ENCODE data around the gene TRAP1. TPM values are rescaled to one million over a fixed set of nuclear protein-coding genes. Genes with fewer than 3 reads are reported as not detected.

The TRAP1 gene
- 10 to 100 TPM; 56.9 to 94.5 (median 69.1) TPM for total RNA-seq
- long read RNA-seq, donor 1, transcript TRAP1-201 (18 exons, 2,296 nt): major isoform, 91 of 120 reads
- long read RNA-seq, donor 1, partial matches to known transcripts: 17 of 120 reads
- long read RNA-seq, donor 1, other reads (novel, unspliced or antisense): 12 of 120 reads
- long read RNA-seq, donor 2, transcript TRAP1-201 (18 exons, 2,296 nt): major isoform, 100 of 105 reads
- long read RNA-seq, donor 2, partial matches to known transcripts: 2 of 105 reads
- long read RNA-seq, donor 2, other reads (novel, unspliced or antisense): 3 of 105 reads

DNA sequence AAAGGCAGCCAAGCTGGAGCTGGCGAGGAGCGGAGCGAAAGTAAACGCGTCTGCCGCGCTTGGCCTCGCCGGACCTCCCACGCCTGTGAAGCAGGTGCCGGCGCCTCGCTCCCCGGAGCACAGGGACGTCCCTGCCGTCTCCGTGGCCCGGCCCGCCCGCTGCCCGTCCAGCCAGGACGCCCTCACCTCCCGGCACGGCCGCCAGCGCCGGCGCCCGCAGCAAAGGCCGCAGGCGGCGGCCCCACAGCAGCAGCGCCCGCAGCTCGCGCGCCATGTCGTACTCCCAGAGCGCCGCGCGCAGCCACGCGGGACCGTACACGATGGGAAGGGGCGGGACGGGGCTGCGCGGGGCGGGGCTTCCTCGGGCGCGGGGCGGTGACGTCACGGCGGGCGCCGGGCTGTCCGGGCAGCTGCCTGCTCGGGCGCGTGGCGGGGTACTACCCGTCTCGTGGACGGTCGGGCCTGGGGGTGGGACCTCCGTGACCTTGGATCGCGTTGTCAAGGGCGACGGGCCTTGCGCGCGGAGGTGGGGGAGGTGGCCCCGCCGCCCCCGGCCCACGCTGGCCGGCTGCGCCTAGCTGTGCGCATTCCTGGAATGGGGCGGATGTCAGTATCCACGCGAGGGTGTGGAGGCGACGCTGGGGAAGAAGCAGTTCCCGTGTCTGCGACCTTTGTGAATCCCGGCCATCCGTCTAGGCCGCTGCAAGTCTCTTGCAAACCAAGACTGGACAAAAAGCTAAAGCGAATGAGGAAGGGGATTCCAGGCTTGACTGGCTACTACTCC lies at the start of gene TRAP1:
TRAP1 (minus strand) TSS at position 290 of the 784 bp plus-strand sequence; CDS start at position 274, 16 bp downstream.
- H3K9me3 ChIP-seq: no peaks in the 10 kb centered on the region
- DNase-seq: peak; percentile 92 to 94 (median 93)

DNA sequence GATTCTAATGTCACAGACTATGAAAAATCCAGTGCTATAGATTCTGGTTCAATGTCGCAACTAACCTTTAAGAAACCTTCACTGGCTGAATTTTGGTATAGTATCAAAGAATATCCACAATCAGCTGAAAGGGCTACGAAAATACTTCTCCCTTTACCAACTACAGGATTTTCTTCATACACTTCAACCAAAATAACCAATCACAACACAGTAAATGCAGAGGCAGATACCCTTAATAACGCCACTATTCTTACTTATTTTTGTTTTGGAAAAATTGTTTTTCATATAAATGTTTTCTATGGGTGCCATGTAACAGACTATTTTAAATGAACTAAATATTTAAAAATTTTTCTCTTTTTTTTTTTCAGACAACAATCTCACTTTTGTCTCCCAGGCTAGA lies 48.9 kb upstream of the TRAP1 start:
- Histone ChIP-seq H3K4me1 (ENCODE audit: low read depth) (no peaks in the 10 kb centered on the region), H3K36me3 (ENCODE audit: low read depth) (peaks cover 15% of the 10 kb centered on the region), H3K9me3 (no peaks in the 10 kb centered on the region), H3K4me3 (no peak overlapping the region)
- ATAC-seq: no peak
- intact Hi-C loops (cut with DNase I, micrococcal nuclease): no loop called here
- DNase-seq: no peak
- TF ChIP-seq, protein P1, sequence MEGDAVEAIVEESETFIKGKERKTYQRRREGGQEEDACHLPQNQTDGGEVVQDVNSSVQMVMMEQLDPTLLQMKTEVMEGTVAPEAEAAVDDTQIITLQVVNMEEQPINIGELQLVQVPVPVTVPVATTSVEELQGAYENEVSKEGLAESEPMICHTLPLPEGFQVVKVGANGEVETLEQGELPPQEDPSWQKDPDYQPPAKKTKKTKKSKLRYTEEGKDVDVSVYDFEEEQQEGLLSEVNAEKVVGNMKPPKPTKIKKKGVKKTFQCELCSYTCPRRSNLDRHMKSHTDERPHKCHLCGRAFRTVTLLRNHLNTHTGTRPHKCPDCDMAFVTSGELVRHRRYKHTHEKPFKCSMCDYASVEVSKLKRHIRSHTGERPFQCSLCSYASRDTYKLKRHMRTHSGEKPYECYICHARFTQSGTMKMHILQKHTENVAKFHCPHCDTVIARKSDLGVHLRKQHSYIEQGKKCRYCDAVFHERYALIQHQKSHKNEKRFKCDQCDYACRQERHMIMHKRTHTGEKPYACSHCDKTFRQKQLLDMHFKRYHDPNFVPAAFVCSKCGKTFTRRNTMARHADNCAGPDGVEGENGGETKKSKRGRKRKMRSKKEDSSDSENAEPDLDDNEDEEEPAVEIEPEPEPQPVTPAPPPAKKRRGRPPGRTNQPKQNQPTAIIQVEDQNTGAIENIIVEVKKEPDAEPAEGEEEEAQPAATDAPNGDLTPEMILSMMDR (IDR thresholded peaks at IDR 0.05): no peak

More for the DNA sequence above, at the start of gene TRAP1:
- Histone ChIP-seq H3K4me1 (ENCODE audit: low read depth) (peaks cover 9% of the 10 kb centered on the region), H3K36me3 (ENCODE audit: low read depth) (no peaks in the 10 kb centered on the region), H3K4me3 (peak within 1 kb of the TSS; percentile 54)
- TF ChIP-seq, protein P1 (IDR thresholded peaks at IDR 0.05): no peak
- intact Hi-C loops (cut with DNase I, micrococcal nuclease): no loop called here
- ATAC-seq: peak; percentile 98

DNA sequence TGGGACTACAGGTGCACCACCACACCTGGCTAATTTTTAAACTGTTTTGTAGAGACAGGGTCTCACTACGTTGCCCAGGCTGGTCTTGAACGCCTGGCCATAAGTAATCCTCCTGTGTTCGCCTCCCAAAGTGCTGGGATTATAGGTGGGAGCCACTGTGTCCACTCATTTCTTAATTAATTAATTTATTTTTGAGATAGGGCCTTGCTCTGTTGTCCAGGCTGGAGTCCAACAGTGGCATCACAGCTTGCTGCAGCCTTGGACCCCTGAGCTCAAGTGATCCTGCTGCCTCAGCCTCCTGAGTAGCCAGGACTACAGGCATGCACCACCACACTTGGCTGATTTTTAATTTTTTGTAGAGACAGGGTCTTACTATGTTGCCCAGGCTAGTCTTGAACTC lies 47.1 kb upstream of the TRAP1 start:
- peaks cover 15% of the 10 kb centered on the region for H3K36me3 ChIP-seq (ENCODE audit: low read depth)
- no peak for ATAC-seq
- intact Hi-C loops (cut with DNase I, micrococcal nuclease): no loop called here

DNA sequence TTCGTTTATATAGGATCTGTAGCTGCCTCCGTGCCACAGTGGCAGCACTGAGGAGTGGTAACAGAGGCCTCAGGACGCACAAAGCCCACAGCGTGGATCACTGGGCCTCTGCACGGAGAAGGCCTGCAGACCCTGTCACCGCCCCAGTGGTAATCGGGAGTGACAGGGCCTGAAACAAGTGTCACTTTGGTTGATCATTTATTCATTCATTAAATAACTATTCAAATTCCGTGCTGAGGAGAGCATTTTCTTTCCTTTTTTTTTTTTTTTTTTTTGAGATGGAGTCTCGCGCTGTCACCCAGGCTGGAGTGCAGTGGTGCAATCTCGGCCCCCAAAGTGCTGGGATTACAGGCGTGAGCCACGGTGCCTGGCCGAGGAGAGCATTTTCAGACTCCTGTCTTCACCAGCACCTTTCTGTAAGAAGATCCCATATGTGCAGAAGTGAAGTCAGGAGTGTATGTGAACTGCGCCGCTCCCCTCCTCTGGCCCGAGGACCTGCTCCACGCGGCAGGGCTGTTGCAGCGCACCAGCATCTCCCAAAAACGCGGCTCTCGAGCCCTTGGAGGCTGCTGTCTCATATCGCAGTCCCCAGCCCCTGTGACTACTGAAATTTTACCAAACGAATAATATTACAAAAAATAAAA lies 44.9 kb upstream of the TRAP1 start:
- Histone ChIP-seq H3K36me3 (ENCODE audit: low read depth) (peaks cover 18% of the 10 kb centered on the region), H3K9me3 (no peaks in the 10 kb centered on the region), H3K4me3 (no peak overlapping the region), H3K4me1 (ENCODE audit: low read depth) (no peaks in the 10 kb centered on the region)
- intact Hi-C loops (cut with DNase I, micrococcal nuclease): no loop called here
- TF ChIP-seq, protein P1 (IDR thresholded peaks at IDR 0.05): no peak
- ATAC-seq (no peak), DNase-seq (no peak)

More for the DNA sequence above, 47.1 kb upstream of the TRAP1 start:
- TF ChIP-seq, protein P1 (IDR thresholded peaks at IDR 0.05): no peak
- Histone ChIP-seq H3K4me3 (no peak overlapping the region), H3K9me3 (no peaks in the 10 kb centered on the region), H3K4me1 (ENCODE audit: low read depth) (no peaks in the 10 kb centered on the region)
- DNase-seq: no peak

DNA sequence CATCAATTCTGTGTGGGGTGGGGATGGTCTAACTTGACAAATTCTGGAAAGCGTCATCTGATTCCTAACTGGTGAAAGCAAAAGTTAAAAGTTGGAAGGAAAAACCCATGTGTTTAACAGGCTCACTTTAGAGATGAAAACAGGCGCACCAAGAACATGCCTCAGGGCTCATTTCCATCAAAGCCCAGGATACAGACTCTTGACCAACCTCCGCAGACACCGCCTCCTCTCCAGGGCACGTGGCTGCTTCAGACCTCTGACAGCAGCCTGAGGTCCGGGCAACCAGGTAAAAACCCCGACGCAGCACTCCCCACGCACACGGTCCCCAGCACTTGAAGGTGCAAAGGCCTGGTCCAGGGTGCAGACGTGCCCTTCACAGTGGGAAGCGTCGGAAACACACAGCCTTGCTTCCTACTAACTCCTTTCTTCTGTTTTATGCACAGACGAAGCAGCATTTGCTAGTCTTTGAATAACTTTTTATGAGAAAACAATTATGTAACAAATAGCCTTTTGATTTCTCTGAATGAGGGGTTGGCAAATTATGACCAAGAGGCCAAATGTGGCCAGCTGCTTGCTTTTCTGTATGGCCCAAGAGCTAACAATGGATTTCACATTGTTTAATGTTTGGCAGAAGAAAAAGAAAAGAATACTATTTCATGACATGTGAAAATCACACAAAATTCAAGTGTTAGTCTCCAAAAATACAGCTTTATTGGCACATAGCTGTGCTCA lies 44.2 kb upstream of the TRAP1 start:
- TF ChIP-seq, protein P1 (IDR thresholded peaks at IDR 0.05): no peak
- intact Hi-C loops (cut with DNase I, micrococcal nuclease): no loop called here
- H3K4me3 ChIP-seq: no peak overlapping the region
- DNase-seq (no peak), ATAC-seq (no peak)
- peaks cover 14% of the 10 kb centered on the region for H3K36me3 ChIP-seq (ENCODE audit: low read depth)
- H3K9me3 ChIP-seq: no peaks in the 10 kb centered on the region
- no peaks in the 10 kb centered on the region for H3K4me1 ChIP-seq (ENCODE audit: low read depth)
